ENCODE measurements around the gene BCAS3.

BCAS3 gene

GRCh38 chr17:61081959-61082358 is 404.3 kb downstream of the BCAS3 start:
- no peak for DNase-seq

DNA sequence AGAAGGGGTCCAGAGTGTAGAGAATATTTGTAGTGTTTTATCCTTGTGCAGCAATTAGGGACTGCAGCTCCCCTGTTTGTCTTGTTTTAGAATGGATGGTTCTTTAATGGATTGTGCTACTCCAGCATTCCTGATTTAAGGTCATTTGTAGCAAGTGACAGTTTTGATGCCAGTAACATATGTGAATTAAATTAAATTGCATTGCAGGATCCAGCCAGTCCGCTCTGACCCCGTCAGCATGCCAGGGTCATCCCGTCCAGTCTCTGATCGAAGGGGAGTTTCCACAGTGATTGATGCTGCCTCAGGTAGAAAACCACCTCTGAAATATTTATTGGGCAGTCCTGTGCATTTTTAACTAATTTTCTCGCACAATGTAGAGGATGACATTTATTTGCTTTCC is 406.6 kb downstream of the BCAS3 start:
- DNase-seq, result no peak

DNA sequence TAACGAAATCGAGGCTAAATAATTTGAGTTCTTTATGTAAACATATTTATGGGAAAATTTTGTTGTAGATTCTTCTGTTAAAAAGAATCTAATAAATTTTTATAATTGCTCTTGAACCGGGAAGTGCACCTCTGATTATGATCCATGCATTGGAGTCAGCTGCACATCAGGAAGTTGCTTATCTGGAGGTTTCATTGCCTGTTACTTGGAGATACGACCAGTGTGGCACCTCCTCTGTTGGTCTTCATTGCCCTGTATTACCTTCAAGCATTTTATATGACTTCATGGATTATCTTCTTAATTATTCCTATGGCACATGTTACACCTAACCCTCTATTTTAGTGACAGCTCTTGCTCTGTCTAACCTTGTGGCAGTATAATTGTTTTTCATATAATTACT is 409.4 kb downstream of the BCAS3 start:
- no peak for DNase-seq

DNA sequence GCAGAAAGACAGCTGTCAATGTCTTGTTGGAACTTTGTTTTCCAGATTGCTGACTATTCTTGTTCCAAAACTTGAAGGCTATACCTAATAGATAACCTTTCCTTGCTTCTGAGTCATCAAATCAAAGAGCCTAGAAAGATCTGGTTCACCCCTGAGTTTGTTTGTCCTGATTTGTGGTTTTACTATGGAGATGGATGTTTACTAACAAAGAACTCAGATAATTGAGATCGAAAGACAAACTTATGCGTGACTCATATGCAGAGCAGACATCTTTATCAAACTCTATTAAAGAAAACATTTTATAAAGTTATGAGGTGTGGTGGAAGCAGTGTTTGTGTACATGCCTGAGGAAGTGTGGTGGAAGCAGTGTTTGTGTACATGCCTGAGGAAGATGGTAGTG is 410.9 kb downstream of the BCAS3 start:
- DNase-seq, result no peak

- DNase-seq, result no peak
Measured at GRCh38 chr17:61091096-61091495, 413.4 kb downstream of the BCAS3 start.

DNA sequence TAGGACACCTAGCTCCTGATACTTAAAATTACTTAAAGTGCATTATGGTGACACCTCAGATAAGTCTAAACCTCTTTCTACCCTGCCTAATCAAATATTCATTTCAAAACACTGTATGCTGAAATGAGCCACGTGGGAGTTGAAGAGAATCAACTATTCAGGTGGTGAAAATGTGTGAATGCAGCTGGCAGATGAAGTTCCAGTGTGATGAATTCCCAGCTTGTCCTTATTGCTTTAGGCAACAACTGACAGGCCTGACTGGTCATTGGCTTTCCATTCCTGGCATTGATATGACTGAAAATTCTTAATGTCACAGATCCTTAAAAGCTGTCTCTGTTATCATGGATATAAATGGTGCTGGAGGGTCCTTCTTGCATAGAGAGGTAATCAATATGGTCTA is 420.1 kb downstream of the BCAS3 start:
- no peak for DNase-seq

GRCh38 chr17:61106354-61106753 is 428.7 kb downstream of the BCAS3 start:
- no peak for DNase-seq

GRCh38 chr17:61116577-61116976 is 438.9 kb downstream of the BCAS3 start:
- no peak for DNase-seq

DNA sequence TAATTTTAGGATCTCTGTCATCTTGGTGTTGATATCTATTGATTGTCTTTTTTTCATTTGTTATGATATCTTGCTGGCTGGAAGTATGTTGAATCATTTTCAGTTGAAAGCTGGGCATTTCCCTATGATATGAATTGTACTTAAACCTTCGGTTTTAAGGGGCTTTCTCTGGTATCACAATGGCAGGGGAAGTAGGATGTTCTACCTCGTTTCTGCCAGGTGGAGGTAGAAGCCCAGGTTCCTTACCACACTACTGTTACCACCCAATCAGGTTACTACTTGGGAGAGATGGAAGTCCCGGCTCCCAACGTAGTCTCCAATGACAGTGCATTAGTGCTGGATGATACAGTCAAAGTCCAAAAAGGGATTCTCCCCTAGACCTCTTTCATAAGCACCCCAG is 440.3 kb downstream of the BCAS3 start:
- DNase-seq, result no peak

DNA sequence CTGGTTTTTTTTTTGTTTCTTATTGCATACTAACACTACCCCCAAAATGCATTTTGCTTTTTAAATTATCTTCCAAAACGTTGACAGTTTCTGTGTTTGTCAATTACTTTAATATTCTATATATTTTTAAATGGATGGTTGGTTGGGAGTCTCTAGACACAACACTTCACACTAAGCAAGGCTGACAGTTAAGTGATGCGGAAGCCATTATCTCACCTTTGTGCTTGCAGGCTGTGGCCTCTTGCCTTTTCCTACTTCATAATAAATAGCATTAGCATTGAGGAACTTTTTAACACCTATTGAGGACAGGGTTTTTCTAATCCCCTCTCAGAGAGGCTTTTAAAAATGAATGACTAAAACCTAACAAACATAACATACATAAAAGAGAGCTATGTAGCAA is 441.2 kb downstream of the BCAS3 start:
- DNase-seq, result no peak

GRCh38 chr17:61122326-61122913 is 444.8 kb downstream of the BCAS3 start:
- DNase-seq, result no peak

GRCh38 chr17:61124562-61124961 is 446.9 kb downstream of the BCAS3 start:
- no peak for DNase-seq

DNA sequence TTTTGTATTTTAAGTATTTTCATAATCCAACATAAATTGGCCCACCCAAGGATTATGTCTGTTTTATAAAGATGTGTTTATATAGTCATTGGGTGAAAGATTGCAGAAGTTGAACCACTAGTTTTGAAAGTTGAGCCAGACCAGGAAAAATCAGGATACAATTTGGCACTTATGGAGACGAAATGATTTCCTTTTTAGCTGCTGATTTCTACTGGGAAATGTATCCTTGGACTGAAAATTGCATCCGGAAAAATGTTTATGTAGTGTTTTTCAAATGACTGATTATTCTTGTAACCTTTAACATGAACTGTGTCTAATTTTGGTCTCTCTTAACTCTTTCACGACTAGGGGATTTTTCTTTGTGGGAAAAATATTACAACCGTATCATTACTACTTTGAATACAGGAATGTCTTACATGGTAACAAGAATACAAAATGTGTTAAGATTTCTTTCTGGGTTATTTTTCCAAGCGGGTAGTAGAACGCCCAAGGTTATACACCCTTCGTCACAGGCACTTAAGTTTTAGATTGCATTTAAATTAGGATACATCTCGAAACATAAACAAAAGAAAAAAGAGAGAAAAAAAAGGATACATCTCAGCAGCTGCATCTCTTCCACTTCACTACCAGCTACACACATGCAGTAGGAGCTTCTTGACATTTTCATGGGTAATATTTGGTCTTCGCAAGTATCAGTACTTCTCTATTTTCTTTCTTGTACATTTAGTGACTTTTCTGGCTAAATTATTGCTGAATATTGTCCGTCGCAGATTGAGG is 449.0 kb downstream of the BCAS3 start:
- no peak for DNase-seq

GRCh38 chr17:61127960-61128359 is 450.3 kb downstream of the BCAS3 start:
- no peak for DNase-seq

- no peak for DNase-seq
Measured at GRCh38 chr17:61128661-61129115, 451.0 kb downstream of the BCAS3 start.

- no peak for DNase-seq
Measured at GRCh38 chr17:61129267-61130254, 451.9 kb downstream of the BCAS3 start.

- no peak for DNase-seq
Measured at GRCh38 chr17:61130330-61130729, 452.7 kb downstream of the BCAS3 start.

DNA sequence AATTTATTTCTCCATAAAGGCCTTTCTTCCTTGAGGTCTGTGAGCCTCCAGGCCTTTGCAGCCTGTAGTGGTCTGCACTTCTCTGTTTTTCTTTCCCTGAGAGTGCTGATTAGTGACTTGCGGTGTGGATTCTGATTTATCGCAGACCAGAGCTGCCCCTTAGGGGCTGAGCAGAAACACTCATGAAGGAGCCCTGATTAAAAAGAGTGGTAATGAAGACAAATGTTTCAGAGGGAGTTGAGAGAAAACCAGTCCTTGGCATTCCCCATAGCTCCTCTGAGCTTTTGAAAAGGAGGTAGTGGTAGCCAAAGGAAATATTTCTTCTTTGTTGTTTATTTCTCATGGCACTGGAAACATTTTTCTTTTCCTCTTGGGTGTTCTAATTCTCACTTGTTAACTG is 453.9 kb downstream of the BCAS3 start:
- DNase-seq, result no peak

GRCh38 chr17:61132524-61132923 is 454.9 kb downstream of the BCAS3 start:
- DNase-seq, result no peak

DNA sequence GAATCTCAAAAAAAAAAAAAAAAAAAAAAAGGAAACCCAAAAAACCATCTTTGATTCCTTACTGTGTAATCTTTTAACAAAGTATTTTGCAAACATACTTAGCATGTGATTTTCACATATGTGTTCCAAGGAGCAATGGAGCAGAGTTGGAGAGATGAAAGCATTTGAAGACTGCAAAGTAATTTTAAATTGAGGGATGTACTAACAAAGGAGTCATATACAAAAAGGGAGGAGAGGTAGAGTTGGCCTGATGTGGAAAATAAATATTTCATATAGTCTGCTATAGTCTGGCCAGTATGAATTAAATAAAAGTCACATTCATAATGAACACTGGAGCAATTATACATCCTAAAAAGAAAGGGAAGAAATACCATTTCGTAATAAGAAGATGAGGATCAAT is 456.2 kb downstream of the BCAS3 start:
- DNase-seq, result no peak

DNA sequence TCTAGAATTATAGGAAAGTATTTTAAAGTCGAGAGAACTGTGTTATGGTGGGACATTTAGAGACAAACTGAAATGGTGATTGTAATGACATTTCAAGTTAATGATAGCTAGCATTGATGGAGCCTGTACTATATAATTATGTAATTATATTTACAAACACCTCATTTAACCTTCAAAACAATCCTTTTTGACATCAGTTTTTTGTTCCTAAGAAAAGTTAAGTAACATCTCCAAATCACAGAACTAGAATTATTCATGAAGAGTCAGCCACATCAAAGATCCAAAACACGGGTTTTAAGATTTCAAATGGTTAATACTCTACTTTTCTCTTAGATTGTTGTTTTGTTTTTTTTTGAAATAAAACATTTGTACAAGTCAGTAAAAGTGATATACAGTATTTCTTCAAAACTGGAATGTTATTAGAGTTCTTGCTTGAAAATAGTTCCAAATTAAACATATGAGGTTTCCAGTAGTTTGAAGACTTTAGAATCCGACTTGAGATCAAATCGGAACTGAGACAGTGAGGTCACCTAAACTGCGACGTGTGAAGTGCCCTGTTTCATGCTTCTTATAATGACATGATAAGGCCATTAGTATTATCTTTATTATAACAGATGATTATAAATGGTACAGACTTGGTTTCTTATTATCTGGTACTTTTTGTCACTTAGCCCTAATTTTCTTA is 457.0 kb downstream of the BCAS3 start:
- no peak for DNase-seq

DNA sequence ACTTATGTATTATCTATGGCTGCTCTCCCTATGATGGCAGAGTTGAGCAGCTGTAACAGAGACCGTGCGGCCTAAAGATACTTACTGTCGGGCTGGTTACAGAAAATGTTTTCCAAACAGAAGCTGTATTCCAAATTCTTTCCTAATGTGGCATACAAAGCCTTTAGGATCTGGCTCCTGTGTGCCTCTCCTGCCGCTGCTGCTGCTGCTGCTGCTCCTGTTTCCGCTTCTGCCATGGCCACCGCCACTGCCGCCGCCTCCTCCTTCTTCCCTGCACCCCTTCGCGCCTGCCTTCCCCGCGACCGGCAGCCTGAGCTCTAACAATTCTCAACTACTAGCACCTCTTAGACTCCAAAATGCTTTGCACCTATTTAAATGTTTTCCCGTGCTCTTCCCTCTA is 458.1 kb downstream of the BCAS3 start:
- no peak for DNase-seq

DNA sequence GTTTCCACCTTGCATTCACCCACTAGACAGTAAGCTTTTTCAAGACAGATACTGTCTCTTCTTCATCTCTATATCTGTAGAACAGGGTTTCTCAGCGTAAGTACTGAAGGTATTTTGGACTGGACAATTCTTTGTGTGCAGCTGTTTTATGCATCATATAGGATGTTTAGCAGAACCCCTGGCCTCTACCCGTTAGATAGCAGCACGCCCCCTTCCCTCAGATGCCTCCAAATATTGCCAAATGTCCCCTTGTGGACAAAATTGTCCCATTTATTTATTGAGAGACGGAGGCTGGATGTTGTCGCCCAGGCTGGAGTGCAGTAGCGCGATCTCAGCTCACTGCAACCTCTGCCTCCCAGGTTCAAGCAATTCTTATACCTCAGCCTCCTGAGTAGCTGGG is 458.6 kb downstream of the BCAS3 start:
- DNase-seq, result no peak
